K562 (cell line): ENCODE measurements around the gene SLC12A9. TPM values are rescaled to one million over a fixed set of nuclear protein-coding genes. Genes with fewer than 3 reads are reported as not detected.

Source experiments
- BDP1 ChIP-seq: IDR thresholded peaks from 3 replicates; pipeline ENCODE4 v1.6.1; 2011; ENCODE audit not compliant: insufficient read length, insufficient read depth
- DMBX1 ChIP-seq: fragments of 250-450 bp; sonication (Bioruptor Pico); IDR thresholded peaks from 2 replicates; pipeline ENCODE4 v1.8.0; 2022; ENCODE audit warnings: inconsistent platforms, mild to moderate bottlenecking, moderate library complexity, borderline replicate concordance
- FOXK1 ChIP-seq: sonication (generic); formaldehyde crosslinking; IDR thresholded peaks from 2 replicates; pipeline ENCODE4 v1.8.0; 2022; ENCODE audit warnings: missing genetic modification reagents, mild to moderate bottlenecking, borderline replicate concordance
- GTF2E2 ChIP-seq: fragments of 200-800 bp; sonication (Bioruptor generic); IDR thresholded peaks from 2 replicates; pipeline ENCODE4 v1.6.1; 2016; ENCODE audit warnings: missing genetic modification characterization, missing compliant biosample characterization
- KDM4B ChIP-seq, 2 experiments: fragments of 450-650 bp in 1 of 2; sonication (generic) in 1 of 2; IDR thresholded peaks; 2 replicates each; pipeline ENCODE4 v1.6.1; 2016 to 2017; ENCODE audit warnings: borderline replicate concordance in 2 of 2, antibody characterized with exemption in 1 of 2, low read depth in 1 of 2, mild to moderate bottlenecking in 1 of 2
- NFE2L1 ChIP-seq: fragments of 450-650 bp; IDR thresholded peaks from 2 replicates; pipeline ENCODE4 v1.6.1; 2016; ENCODE audit warnings: missing genetic modification characterization, low read depth, mild to moderate bottlenecking, missing compliant biosample characterization, moderate library complexity, borderline replicate concordance
- PML ChIP-seq: IDR thresholded peaks from 2 replicates; pipeline ENCODE4 v1.6.1; 2012; ENCODE audit warnings: low read length, inconsistent platforms
- SIN3B ChIP-seq: fragments of 450-650 bp; IDR thresholded peaks from 2 replicates; pipeline ENCODE4 v1.6.1; 2017; ENCODE audit warnings: low read depth, mild to moderate bottlenecking, moderate library complexity
- SPI1 ChIP-seq: IDR thresholded peaks from 2 replicates; pipeline ENCODE4 v1.6.1; 2011; ENCODE audit warnings: low read depth, low read length, control low read depth, borderline replicate concordance
- SUPT5H ChIP-seq: fragments of 450-650 bp; IDR thresholded peaks from 2 replicates; pipeline ENCODE4 v1.6.1; 2016
- TGIF2 ChIP-seq: sonication (generic); formaldehyde crosslinking; IDR thresholded peaks from 2 replicates; pipeline ENCODE4 v1.8.1; 2022; ENCODE audit warnings: mild to moderate bottlenecking, missing genetic modification reagents, moderate library complexity
- WHSC1 ChIP-seq: IDR thresholded peaks from one replicate; pipeline ENCODE4 v1.6.1; 2012; ENCODE audit warnings: low read length, control low read depth, inconsistent platforms
- ZNF12 ChIP-seq: sonication (generic); formaldehyde crosslinking; IDR thresholded peaks from 2 replicates; pipeline ENCODE4 v1.4.0; 2020; ENCODE audit warnings: mild to moderate bottlenecking, missing genetic modification reagents
- ZNF444 ChIP-seq: fragments of 250-450 bp; sonication (Bioruptor Pico); IDR thresholded peaks from 2 replicates; pipeline ENCODE4 v1.4.0; 2020; ENCODE audit warnings: mild to moderate bottlenecking, moderate library complexity
- ZNF717 ChIP-seq: fragments of 250-450 bp; sonication (Bioruptor Pico); IDR thresholded peaks from 2 replicates; pipeline ENCODE4 v1.5.0; 2021
- ZNF780A ChIP-seq: fragments of 250-450 bp; sonication (Bioruptor Pico); IDR thresholded peaks from 2 replicates; pipeline ENCODE4 v1.5.0; 2021; ENCODE audit warnings: mild to moderate bottlenecking
- polyA plus RNA-seq, 8 experiments: library from polyadenylated mRNA; depleted of rRNA in 4 of 8; stranded (reverse) in 5 of 8; unstranded in 3 of 8; fragments of >200 nt; fragmentation: Nextera tagmentation in 2 of 8; fragmentation: Illumina TruSeq in 1 of 8; extraction: Ambion mirVana in 2 of 8; extraction: Trizol in 1 of 8; gene quantifications; 2 replicates each; pipeline versions ENCODE4 v1.2.1 to v1.2.3, GENCODE V29; 2011 to 2014; ENCODE audit warnings: inconsistent platforms in 1 of 8, missing spikeins in 1 of 8
- total RNA-seq, 7 experiments: library from RNA; depleted of rRNA in 6 of 7; stranded (reverse); fragments of >200 nt in 6 of 7; fragmentation: Illumina TruSeq in 2 of 7; extraction: Trizol in 2 of 7; gene quantifications; 2 replicates each; pipeline versions ENCODE4 v1.2.1 to v1.2.3, GENCODE V29; 2011 to 2021; ENCODE audit warnings: low replicate concordance in 1 of 7
- TF ChIP-seq, protein P1 (sequence below): sonication (generic); formaldehyde crosslinking; IDR thresholded peaks from 2 replicates; pipeline ENCODE4 v1.8.0; 2022; ENCODE audit warnings: missing genetic modification reagents, mild to moderate bottlenecking, borderline replicate concordance
- TF ChIP-seq, protein P2 (sequence below): sonication (generic); formaldehyde crosslinking; IDR thresholded peaks from 2 replicates; pipeline ENCODE4 v1.8.0; 2022; ENCODE audit warnings: mild to moderate bottlenecking, missing genetic modification reagents
- TF ChIP-seq, protein P3 (sequence below): fragments of 250-450 bp; sonication (Bioruptor Pico); IDR thresholded peaks from 2 replicates; pipeline ENCODE4 v1.4.0; 2020

SLC12A9 gene
- total and polyA plus RNA-seq, 9 of the 15 experiments (the other 6 are each of a cell fraction or from before 2014, with no cell fraction given): 0.06 to 20.2 (median 10.7) TPM

DNA sequence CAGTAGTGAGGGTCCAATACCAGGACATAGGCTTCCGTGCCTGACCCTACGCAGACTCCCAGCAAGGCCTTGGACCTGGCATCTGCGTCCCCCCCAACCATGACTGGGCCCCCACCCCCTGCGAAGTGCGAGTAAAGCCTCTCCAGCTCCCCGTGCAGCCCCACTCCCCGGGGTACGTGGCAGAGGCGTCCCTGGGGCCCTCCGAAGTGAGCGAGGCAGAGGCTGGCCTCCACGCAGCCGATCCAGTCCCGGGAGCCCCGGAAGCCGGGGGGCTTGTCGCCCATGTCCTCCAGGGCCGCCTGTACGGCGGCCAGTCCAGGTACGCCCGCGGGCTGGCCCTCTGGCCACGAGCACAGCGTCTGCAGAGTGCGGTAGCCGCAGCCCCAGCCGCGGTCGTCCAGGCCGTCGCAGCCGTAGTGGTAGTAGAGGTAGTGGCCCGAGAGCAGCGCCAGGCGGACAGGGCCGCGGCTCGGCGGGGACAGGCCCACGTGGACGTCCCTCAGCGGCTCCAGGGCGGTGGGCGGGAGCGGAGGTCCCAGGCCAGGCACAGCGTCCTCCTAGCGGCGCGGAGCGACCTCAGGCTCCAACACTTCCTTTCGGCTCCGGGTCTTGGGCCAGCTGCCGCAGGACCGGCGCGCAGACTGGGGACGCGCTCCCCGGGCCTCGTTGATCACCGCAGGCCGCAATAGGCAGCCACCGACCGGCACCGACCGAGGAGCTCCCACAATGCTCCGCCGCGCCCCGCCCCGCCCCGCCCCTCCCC lies 36.7 kb downstream of the SLC12A9 start, which contains the start of gene UFSP1 (continued):
- TF ChIP-seq KDM4B (IDR thresholded peaks at IDR 0.05; ENCODE audit: borderline replicate concordance in 2 of 2, low read depth in 1 of 2) (peak in 1 of 2 experiments; percentile 43; a peak in 1 of 4 replicates), ZNF12 (peak; percentile 77; the same call in 1 of the 2 replicates), BDP1 (no peak), SPI1 (no peak), ZNF444 (CRISPR knock-in tag) (no peak), TGIF2 (CRISPR knock-in tag) (peak; percentile 88), ZNF717 (no peak), GTF2E2 (tag) (0 out of 2 replicates have a peak, but pooled peaks have one; percentile 63), NFE2L1 (tag) (no peak), FOXK1 (CRISPR knock-in tag) (no peak), ZNF780A (CRISPR knock-in tag) (no peak), SUPT5H (peak; percentile 79), PML (peak; percentile 49), DMBX1 (CRISPR knock-in tag) (peak; percentile 77; the same call in 1 of the 2 replicates), SIN3B (peak; percentile 46), WHSC1 (no peak)
- TF ChIP-seq, protein P1, sequence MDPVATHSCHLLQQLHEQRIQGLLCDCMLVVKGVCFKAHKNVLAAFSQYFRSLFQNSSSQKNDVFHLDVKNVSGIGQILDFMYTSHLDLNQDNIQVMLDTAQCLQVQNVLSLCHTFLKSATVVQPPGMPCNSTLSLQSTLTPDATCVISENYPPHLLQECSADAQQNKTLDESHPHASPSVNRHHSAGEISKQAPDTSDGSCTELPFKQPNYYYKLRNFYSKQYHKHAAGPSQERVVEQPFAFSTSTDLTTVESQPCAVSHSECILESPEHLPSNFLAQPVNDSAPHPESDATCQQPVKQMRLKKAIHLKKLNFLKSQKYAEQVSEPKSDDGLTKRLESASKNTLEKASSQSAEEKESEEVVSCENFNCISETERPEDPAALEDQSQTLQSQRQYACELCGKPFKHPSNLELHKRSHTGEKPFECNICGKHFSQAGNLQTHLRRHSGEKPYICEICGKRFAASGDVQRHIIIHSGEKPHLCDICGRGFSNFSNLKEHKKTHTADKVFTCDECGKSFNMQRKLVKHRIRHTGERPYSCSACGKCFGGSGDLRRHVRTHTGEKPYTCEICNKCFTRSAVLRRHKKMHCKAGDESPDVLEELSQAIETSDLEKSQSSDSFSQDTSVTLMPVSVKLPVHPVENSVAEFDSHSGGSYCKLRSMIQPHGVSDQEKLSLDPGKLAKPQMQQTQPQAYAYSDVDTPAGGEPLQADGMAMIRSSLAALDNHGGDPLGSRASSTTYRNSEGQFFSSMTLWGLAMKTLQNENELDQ (CRISPR knock-in tag): peak; percentile 30; the same call in 1 of the 2 replicates
- TF ChIP-seq, protein P2, sequence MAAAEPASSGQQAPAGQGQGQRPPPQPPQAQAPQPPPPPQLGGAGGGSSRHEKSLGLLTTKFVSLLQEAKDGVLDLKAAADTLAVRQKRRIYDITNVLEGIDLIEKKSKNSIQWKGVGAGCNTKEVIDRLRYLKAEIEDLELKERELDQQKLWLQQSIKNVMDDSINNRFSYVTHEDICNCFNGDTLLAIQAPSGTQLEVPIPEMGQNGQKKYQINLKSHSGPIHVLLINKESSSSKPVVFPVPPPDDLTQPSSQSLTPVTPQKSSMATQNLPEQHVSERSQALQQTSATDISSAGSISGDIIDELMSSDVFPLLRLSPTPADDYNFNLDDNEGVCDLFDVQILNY (CRISPR knock-in tag): no peak; the same call in 1 of the 2 replicates
- TF ChIP-seq, protein P3, sequence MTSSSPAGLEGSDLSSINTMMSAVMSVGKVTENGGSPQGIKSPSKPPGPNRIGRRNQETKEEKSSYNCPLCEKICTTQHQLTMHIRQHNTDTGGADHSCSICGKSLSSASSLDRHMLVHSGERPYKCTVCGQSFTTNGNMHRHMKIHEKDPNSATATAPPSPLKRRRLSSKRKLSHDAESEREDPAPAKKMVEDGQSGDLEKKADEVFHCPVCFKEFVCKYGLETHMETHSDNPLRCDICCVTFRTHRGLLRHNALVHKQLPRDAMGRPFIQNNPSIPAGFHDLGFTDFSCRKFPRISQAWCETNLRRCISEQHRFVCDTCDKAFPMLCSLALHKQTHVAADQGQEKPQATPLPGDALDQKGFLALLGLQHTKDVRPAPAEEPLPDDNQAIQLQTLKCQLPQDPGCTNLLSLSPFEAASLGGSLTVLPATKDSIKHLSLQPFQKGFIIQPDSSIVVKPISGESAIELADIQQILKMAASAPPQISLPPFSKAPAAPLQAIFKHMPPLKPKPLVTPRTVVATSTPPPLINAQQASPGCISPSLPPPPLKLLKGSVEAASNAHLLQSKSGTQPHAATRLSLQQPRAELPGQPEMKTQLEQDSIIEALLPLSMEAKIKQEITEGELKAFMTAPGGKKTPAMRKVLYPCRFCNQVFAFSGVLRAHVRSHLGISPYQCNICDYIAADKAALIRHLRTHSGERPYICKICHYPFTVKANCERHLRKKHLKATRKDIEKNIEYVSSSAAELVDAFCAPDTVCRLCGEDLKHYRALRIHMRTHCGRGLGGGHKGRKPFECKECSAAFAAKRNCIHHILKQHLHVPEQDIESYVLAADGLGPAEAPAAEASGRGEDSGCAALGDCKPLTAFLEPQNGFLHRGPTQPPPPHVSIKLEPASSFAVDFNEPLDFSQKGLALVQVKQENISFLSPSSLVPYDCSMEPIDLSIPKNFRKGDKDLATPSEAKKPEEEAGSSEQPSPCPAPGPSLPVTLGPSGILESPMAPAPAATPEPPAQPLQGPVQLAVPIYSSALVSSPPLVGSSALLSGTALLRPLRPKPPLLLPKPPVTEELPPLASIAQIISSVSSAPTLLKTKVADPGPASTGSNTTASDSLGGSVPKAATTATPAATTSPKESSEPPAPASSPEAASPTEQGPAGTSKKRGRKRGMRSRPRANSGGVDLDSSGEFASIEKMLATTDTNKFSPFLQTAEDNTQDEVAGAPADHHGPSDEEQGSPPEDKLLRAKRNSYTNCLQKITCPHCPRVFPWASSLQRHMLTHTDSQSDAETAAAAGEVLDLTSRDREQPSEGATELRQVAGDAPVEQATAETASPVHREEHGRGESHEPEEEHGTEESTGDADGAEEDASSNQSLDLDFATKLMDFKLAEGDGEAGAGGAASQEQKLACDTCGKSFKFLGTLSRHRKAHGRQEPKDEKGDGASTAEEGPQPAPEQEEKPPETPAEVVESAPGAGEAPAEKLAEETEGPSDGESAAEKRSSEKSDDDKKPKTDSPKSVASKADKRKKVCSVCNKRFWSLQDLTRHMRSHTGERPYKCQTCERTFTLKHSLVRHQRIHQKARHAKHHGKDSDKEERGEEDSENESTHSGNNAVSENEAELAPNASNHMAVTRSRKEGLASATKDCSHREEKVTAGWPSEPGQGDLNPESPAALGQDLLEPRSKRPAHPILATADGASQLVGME: no peak
